SK-N-MC (cell line): ENCODE data around the gene EMILIN2.

Experiments used
- DNase-seq: peaks from one replicate; pipeline ENCODE4 v3.0.0-alpha.2; 2011; ENCODE audit warnings: low read depth, low spot score
- H3K27ac ChIP-seq: fragments of 200-600 bp; sonication (generic); 2 replicates; pipeline ENCODE4 v1.5.1; 2016; ENCODE audit warnings: mixed run types
- H3K36me3 ChIP-seq: fragments of 200-600 bp; sonication (generic); 2 replicates; pipeline ENCODE4 v1.6.1; 2017; ENCODE audit warnings: antibody characterized with exemption, low read length, mixed read lengths; ENCODE audit not compliant: insufficient read depth
- H3K4me3 ChIP-seq: fragments of 200-600 bp; sonication (generic); 2 replicates; pipeline ENCODE4 v1.5.1; 2016
- H3K9ac ChIP-seq: fragments of 200-600 bp; sonication (generic); 2 replicates; pipeline ENCODE4 v1.8.0; 2017; ENCODE audit warnings: mixed run types, mixed read lengths; ENCODE audit not compliant: insufficient read length
- H3K9me3 ChIP-seq: fragments of 200-600 bp; sonication (generic); 2 replicates; pipeline ENCODE4 v1.6.1; 2017; ENCODE audit warnings: low read depth, mild to moderate bottlenecking, antibody characterized with exemption, low read length, moderate library complexity, mixed read lengths
- EZH2 ChIP-seq: fragments of 200-600 bp; sonication (generic); IDR thresholded peaks from one replicate; pipeline ENCODE4 v1.6.1; 2017; ENCODE audit warnings: antibody characterized with exemption
- FOXP2 ChIP-seq: optimal IDR thresholded peaks from 2 replicates; pipeline ENCODE3; 2011; ENCODE audit warnings: mild to moderate bottlenecking, moderate library complexity; ENCODE audit not compliant: insufficient read depth; ENCODE audit errors: extremely low read length, control extremely low read depth
- POLR2AphosphoS5 ChIP-seq: IDR thresholded peaks from 2 replicates; pipeline ENCODE4 v1.6.1; 2012; ENCODE audit warnings: mild to moderate bottlenecking, low read depth, low read length, borderline replicate concordance

The EMILIN2 gene

GRCh38 chr18:2961821-2962220 is 115.0 kb downstream of the EMILIN2 start:
- H3K36me3 ChIP-seq = no peaks in the 10 kb centered on the region
- peak overlapping the region; percentile 86 for H3K27ac ChIP-seq
- H3K4me3 ChIP-seq = peak overlapping the region; percentile 62
- H3K9me3 ChIP-seq = no peaks in the 10 kb centered on the region
- DNase-seq = peak; percentile 32
- peak overlapping the region; percentile 24 for H3K9ac ChIP-seq
- TF ChIP-seq FOXP2 = no peak

GRCh38 chr18:2963048-2963447 is 116.2 kb downstream of the EMILIN2 start:
- no peak overlapping the region for H3K9ac ChIP-seq
- no peak for DNase-seq
- H3K27ac ChIP-seq = 0 out of 2 replicates have a peak overlapping the region, but pooled peaks have one; percentile 1
- no peaks in the 10 kb centered on the region for H3K36me3 ChIP-seq
- H3K9me3 ChIP-seq = no peaks in the 10 kb centered on the region
- H3K4me3 ChIP-seq = no peak overlapping the region
- no peak for TF ChIP-seq FOXP2
- no peak for TF ChIP-seq EZH2
- no peak for TF ChIP-seq POLR2AphosphoS5

GRCh38 chr18:2964361-2965010 is 117.7 kb downstream of the EMILIN2 start:
- Histone ChIP-seq H3K36me3 (no peaks in the 10 kb centered on the region), H3K9me3 (no peaks in the 10 kb centered on the region), H3K27ac (no peak overlapping the region), H3K4me3 (no peak overlapping the region), H3K9ac (no peak overlapping the region)
- no peak for TF ChIP-seq POLR2AphosphoS5
- no peak for TF ChIP-seq EZH2
- TF ChIP-seq FOXP2 = no peak
- DNase-seq = no peak
